GM23248 (cell line): ENCODE measurements around the gene MSRB3. TPM values are rescaled to one million over a fixed set of nuclear protein-coding genes. Genes with fewer than 3 reads are reported as not detected.

Experiments
- DNase-seq: peaks from one replicate; pipeline ENCODE4 v3.0.0-alpha.2; 2015
- H2AFZ ChIP-seq: fragments of 200-600 bp; sonication (generic); 2 replicates; pipeline ENCODE4 v1.6.1; 2016; ENCODE audit warnings: antibody characterized with exemption
- H3F3A ChIP-seq: fragments of 200-600 bp; sonication (generic); 2 replicates; pipeline ENCODE4 v1.6.1; 2016; ENCODE audit warnings: mild to moderate bottlenecking, antibody characterized with exemption, mixed run types; ENCODE audit not compliant: insufficient read depth
- H3K27ac ChIP-seq: fragments of 200-600 bp; sonication (generic); 2 replicates; pipeline ENCODE4 v1.5.1; 2016; ENCODE audit warnings: mild to moderate bottlenecking
- H3K27me3 ChIP-seq: fragments of 200-600 bp; sonication (generic); replicated peaks from 2 replicates; pipeline ENCODE4 v1.6.1; 2016; ENCODE audit warnings: mild to moderate bottlenecking; ENCODE audit not compliant: insufficient read depth
- H3K36me3 ChIP-seq: fragments of 200-600 bp; sonication (generic); 2 replicates; pipeline ENCODE4 v1.6.1; 2016; ENCODE audit warnings: low read depth, mild to moderate bottlenecking
- H3K4me1 ChIP-seq: fragments of 200-600 bp; sonication (generic); 2 replicates; pipeline ENCODE4 v1.6.1; 2016; ENCODE audit warnings: mild to moderate bottlenecking; ENCODE audit not compliant: insufficient read depth
- H3K4me2 ChIP-seq: fragments of 200-600 bp; sonication (generic); one replicate; pipeline ENCODE4 v1.6.1; 2016; ENCODE audit warnings: mild to moderate bottlenecking; ENCODE audit not compliant: unreplicated experiment
- H3K4me3 ChIP-seq: fragments of 200-600 bp; sonication (generic); 2 replicates; pipeline ENCODE4 v1.5.1; 2016; ENCODE audit warnings: mild to moderate bottlenecking
- H3K79me2 ChIP-seq: fragments of 200-600 bp; sonication (generic); 2 replicates; pipeline ENCODE4 v1.6.1; 2016; ENCODE audit warnings: mild to moderate bottlenecking; ENCODE audit not compliant: insufficient read depth
- H3K9ac ChIP-seq: fragments of 200-600 bp; sonication (generic); 2 replicates; pipeline ENCODE4 v1.6.1; 2016; ENCODE audit warnings: mild to moderate bottlenecking
- H3K9me2 ChIP-seq: fragments of 200-600 bp; sonication (generic); 2 replicates; pipeline ENCODE4 v1.6.1; 2016; ENCODE audit warnings: mixed run types, mild to moderate bottlenecking, moderate library complexity; ENCODE audit not compliant: insufficient read depth
- H3K9me3 ChIP-seq: fragments of 200-600 bp; sonication (generic); one replicate; pipeline ENCODE4 v1.6.1; 2017; ENCODE audit warnings: low read depth
- H4K20me1 ChIP-seq: fragments of 200-600 bp; sonication (generic); 2 replicates; pipeline ENCODE4 v1.6.0; 2016; ENCODE audit not compliant: insufficient read depth
- EZH2 ChIP-seq: fragments of 200-600 bp; sonication (generic); IDR thresholded peaks from 2 replicates; pipeline ENCODE4 v1.6.1; 2018; ENCODE audit warnings: antibody characterized with exemption, mild to moderate bottlenecking; ENCODE audit not compliant: insufficient read depth, poor library complexity, severe bottlenecking
- EZH2phosphoT487 ChIP-seq: fragments of 200-600 bp; sonication (generic); IDR thresholded peaks from 2 replicates; pipeline ENCODE4 v1.6.1; 2018; ENCODE audit warnings: antibody characterized with exemption, moderate library complexity, mild to moderate bottlenecking, low read depth; ENCODE audit not compliant: insufficient read depth
- WGBS, 2 experiments: methylation state at CpG; one replicate each; pipeline ENCODE4 v1.1.6; 2015 to 2017; ENCODE audit warnings: low lambda C conversion rate in 2 of 2, low coverage in 1 of 2; ENCODE audit errors: missing lambda C conversion rate in 2 of 2; 5-methylcytosine and 5-hydroxymethylcytosine counted together
- in situ Hi-C: fragments of 300-500 bp; cut with MboI; formaldehyde crosslinking; loops from 2 replicates; pipeline ENCODE4 v1.15.0; 2020
- polyA plus RNA-seq: library from polyadenylated mRNA; unstranded; fragments of >200 nt; fragmentation: Nextera tagmentation; extraction: Ambion mirVana; gene quantifications from 2 replicates; pipeline ENCODE4 v1.2.1, GENCODE V29; 2016
- total RNA-seq: library from RNA; depleted of rRNA; stranded (reverse); fragments of >200 nt; shearing (Covaris generic); gene quantifications from 2 replicates; pipeline ENCODE4 v1.2.3, GENCODE V29; 2014

Gene MSRB3
- total and polyA plus RNA-seq, 2 experiments from 2014 or later, result 74.1 to 158 TPM

- peaks cover 39% of the 10 kb centered on the region for H3F3A ChIP-seq
- peaks cover 9% of the 10 kb centered on the region; the same call in 1 of the 2 replicates for H3K36me3 ChIP-seq
- DNase-seq, result no peak
- H3K9me2 ChIP-seq, result no peaks in the 10 kb centered on the region
- no peak for TF ChIP-seq EZH2
- TF ChIP-seq EZH2phosphoT487, result no peak
- no peak overlapping the region for H2AFZ ChIP-seq
- H3K79me2 ChIP-seq, result peaks cover 39% of the 10 kb centered on the region
- H3K27ac ChIP-seq, result no peak overlapping the region
- in situ Hi-C loops, result loop anchor here (25.0 kb wide), 1 partner anchor 364 kb away; no protein-coding TSS in a partner anchor
- no peak overlapping the region for H3K4me2 ChIP-seq
- H3K9ac ChIP-seq, result no peak overlapping the region
- no peak overlapping the region for H3K4me3 ChIP-seq
- WGBS, 2 experiments, result 96% methylated on average over 5 of the region's 5 CpGs
- H3K27me3 ChIP-seq, result no peaks in the 10 kb centered on the region
- no peaks in the 10 kb centered on the region for H3K9me3 ChIP-seq
- peaks cover 24% of the 10 kb centered on the region for H3K4me1 ChIP-seq
- no peaks in the 10 kb centered on the region for H4K20me1 ChIP-seq
These were observed 44.6 kb downstream of the MSRB3 start for GRCh38 chr12:65323070-65323469.

DNA sequence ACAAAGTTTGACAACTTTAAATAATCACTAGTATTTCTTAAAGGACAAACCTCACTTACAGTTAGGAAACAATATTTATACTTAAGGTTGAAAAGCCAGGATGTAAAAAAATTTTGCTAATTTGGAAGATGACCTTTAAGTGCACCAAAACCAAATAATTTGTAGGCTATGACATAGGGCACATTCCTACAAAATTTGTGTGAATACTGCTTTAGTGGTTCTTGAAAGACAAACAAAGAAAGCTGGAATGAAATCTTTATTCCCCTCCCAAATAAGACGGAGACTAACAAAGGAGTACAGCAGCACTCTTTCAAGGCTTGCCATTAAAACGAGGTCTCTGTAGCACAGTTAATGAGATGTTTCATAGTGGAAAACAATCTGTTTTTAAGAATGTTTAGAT lies 45.6 kb downstream of the MSRB3 start:
- 23 to 25% methylated on average over 2 of the region's 2 CpGs for WGBS, 2 experiments
- H3K4me2 ChIP-seq, result peak overlapping the region; percentile 34
- no peaks in the 10 kb centered on the region for H3K9me2 ChIP-seq
- H4K20me1 ChIP-seq, result 0 out of 2 replicates have a peak, but pooled peaks cover 4% of the 10 kb centered on the region
- H2AFZ ChIP-seq, result no peak overlapping the region
- in situ Hi-C loops, result loop anchor here (25.0 kb wide), 1 partner anchor 363 kb away; no protein-coding TSS in a partner anchor
- no peak for DNase-seq
- H3K4me3 ChIP-seq, result no peak overlapping the region
- H3K27me3 ChIP-seq, result no peaks in the 10 kb centered on the region
- H3F3A ChIP-seq, result peaks cover 40% of the 10 kb centered on the region
- H3K9ac ChIP-seq, result no peak overlapping the region
- peaks cover 18% of the 10 kb centered on the region for H3K36me3 ChIP-seq
- TF ChIP-seq EZH2, result no peak
- no peak for TF ChIP-seq EZH2phosphoT487
- no peaks in the 10 kb centered on the region for H3K9me3 ChIP-seq
- H3K79me2 ChIP-seq, result peaks cover 29% of the 10 kb centered on the region
- H3K27ac ChIP-seq, result no peak overlapping the region
- H3K4me1 ChIP-seq, result peaks cover 26% of the 10 kb centered on the region

DNA sequence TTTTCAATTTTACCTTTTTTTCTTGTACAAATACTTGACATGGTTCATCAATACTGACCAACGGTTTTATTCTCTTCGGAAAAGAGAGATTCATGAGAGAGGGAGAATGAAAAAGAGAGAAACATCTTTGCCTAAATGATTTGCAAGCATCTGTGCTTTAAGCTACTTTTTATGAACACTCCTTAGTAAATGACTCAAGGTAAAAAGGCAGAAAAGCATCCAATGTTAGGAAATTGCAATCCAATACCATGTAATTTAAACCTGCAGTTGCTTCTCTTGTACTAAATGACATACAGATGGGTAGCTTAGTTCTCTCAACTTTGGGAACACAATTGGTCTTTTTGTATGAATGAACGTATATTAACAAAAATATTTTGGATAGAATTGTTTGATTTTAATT lies 46.1 kb downstream of the MSRB3 start:
- Histone ChIP-seq H3K27me3 (no peaks in the 10 kb centered on the region), H3F3A (peaks cover 40% of the 10 kb centered on the region), H3K9ac (no peak overlapping the region), H3K36me3 (peaks cover 20% of the 10 kb centered on the region), H4K20me1 (0 out of 2 replicates have a peak, but pooled peaks cover 4% of the 10 kb centered on the region), H3K4me2 (no peak overlapping the region), H3K4me1 (peaks cover 26% of the 10 kb centered on the region), H3K9me3 (no peaks in the 10 kb centered on the region), H3K9me2 (no peaks in the 10 kb centered on the region), H3K27ac (no peak overlapping the region), H2AFZ (no peak overlapping the region), H3K79me2 (peaks cover 25% of the 10 kb centered on the region), H3K4me3 (no peak overlapping the region)
- no peak for TF ChIP-seq EZH2
- TF ChIP-seq EZH2phosphoT487, result no peak
- no peak for DNase-seq
- in situ Hi-C loops, result loop anchor here (25.0 kb wide), 1 partner anchor 363 kb away; no protein-coding TSS in a partner anchor
- 63 to 71% methylated on average over 3 of the region's 3 CpGs for WGBS, 2 experiments

DNA sequence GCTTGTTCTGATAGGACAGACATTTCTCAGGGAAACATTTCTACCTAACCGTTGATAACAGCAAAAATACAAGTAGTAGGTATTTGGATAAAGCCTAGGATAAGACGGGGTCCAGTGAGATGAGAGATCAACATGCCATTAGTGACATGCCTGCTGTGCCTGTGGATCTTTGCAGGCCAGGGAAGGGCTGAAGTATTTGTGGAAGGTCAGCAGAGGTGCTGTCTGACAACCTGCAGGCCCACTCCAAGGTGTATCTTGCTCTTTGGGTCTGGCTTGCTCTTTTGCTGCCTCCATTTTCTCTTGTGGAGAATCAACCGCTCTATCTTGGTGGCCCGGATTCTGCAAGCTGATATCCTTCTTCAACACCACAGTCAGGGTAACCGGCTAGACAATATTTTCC lies 46.7 kb downstream of the MSRB3 start:
- 99% methylated on average over 5 of the region's 5 CpGs for WGBS, 2 experiments
- peaks cover 26% of the 10 kb centered on the region for H3K4me1 ChIP-seq

GRCh38 chr12:65326616-65327015 lies 48.1 kb downstream of the MSRB3 start:
- 0 out of 2 replicates have a peak, but pooled peaks cover 4% of the 10 kb centered on the region for H4K20me1 ChIP-seq
- DNase-seq, result no peak
- H3K4me3 ChIP-seq, result no peak overlapping the region
- peaks cover 22% of the 10 kb centered on the region for H3K36me3 ChIP-seq
- H2AFZ ChIP-seq, result no peak overlapping the region
- peaks cover 26% of the 10 kb centered on the region for H3K4me1 ChIP-seq
- 78 to 90% methylated on average over 5 of the region's 5 CpGs for WGBS, 2 experiments
- H3K27me3 ChIP-seq, result no peaks in the 10 kb centered on the region
- H3K9me3 ChIP-seq, result no peaks in the 10 kb centered on the region
- H3K9ac ChIP-seq, result no peak overlapping the region
- H3K27ac ChIP-seq, result no peak overlapping the region
- TF ChIP-seq EZH2 (no peak), EZH2phosphoT487 (no peak)
- peaks cover 18% of the 10 kb centered on the region for H3K79me2 ChIP-seq
- in situ Hi-C loops, result no loop called here
- H3F3A ChIP-seq, result peaks cover 40% of the 10 kb centered on the region
- peak overlapping the region; percentile 64 for H3K4me2 ChIP-seq
- no peaks in the 10 kb centered on the region for H3K9me2 ChIP-seq

More for the DNA sequence above, 46.7 kb downstream of the MSRB3 start:
- H3K9me2 ChIP-seq, result no peaks in the 10 kb centered on the region
- H3K4me3 ChIP-seq, result no peak overlapping the region
- no peaks in the 10 kb centered on the region for H3K27me3 ChIP-seq
- H3F3A ChIP-seq, result peaks cover 40% of the 10 kb centered on the region
- 0 out of 2 replicates have a peak, but pooled peaks cover 4% of the 10 kb centered on the region for H4K20me1 ChIP-seq
- no peak for DNase-seq
- no peak overlapping the region for H3K4me2 ChIP-seq
- peaks cover 19% of the 10 kb centered on the region for H3K79me2 ChIP-seq
- H3K9ac ChIP-seq, result no peak overlapping the region
- in situ Hi-C loops, result no loop called here
- no peak overlapping the region for H3K27ac ChIP-seq
- TF ChIP-seq EZH2 (no peak), EZH2phosphoT487 (no peak)
- H3K36me3 ChIP-seq, result peaks cover 20% of the 10 kb centered on the region
- H3K9me3 ChIP-seq, result no peaks in the 10 kb centered on the region
- H2AFZ ChIP-seq, result no peak overlapping the region
